Mesenchymal stem cell (in vitro differentiated cells and primary cell): ENCODE measurements around the gene IFFO2.

Experiments used
- DNase-seq: peaks from one replicate; pipeline ENCODE4 v3.0.0-alpha.2; 2013
- H2AFZ ChIP-seq: one replicate; pipeline ENCODE4 v1.6.1; 2013; ENCODE audit warnings: low read depth, mild to moderate bottlenecking, control low read depth, inconsistent platforms, low read length, moderate library complexity
- H2AK5ac ChIP-seq: 2 replicates; pipeline ENCODE4 v1.6.1; 2013; ENCODE audit warnings: low read length, moderate library complexity, mild to moderate bottlenecking, inconsistent platforms; ENCODE audit not compliant: severe bottlenecking
- H2BK120ac ChIP-seq: one replicate; pipeline ENCODE4 v1.6.1; 2013; ENCODE audit warnings: low read depth, mild to moderate bottlenecking, inconsistent platforms, low read length, moderate library complexity
- H2BK12ac ChIP-seq, 2 experiments: one replicate each; pipeline ENCODE4 v1.6.1; 2013; ENCODE audit warnings: inconsistent platforms in 2 of 2, low read length in 2 of 2, mild to moderate bottlenecking in 2 of 2, moderate library complexity in 2 of 2, control low read depth in 1 of 2
- H2BK15ac ChIP-seq: one replicate; pipeline ENCODE4 v1.6.1; 2013; ENCODE audit warnings: mild to moderate bottlenecking, low read depth, inconsistent platforms; ENCODE audit not compliant: poor library complexity, severe bottlenecking
- H2BK5ac ChIP-seq: 2 replicates; pipeline ENCODE4 v1.6.1; 2013; ENCODE audit warnings: low read depth, mild to moderate bottlenecking, low read length, control low read depth, inconsistent platforms; ENCODE audit not compliant: poor library complexity, severe bottlenecking
- H3K14ac ChIP-seq, 2 experiments: one replicate each; pipeline ENCODE4 v1.6.1; 2013; ENCODE audit warnings: inconsistent platforms in 2 of 2, low read length in 2 of 2, control low read depth in 1 of 2, mild to moderate bottlenecking in 1 of 2, moderate library complexity in 1 of 2
- H3K18ac ChIP-seq, 2 experiments: one replicate each; pipeline ENCODE4 v1.6.1; 2013; ENCODE audit warnings: inconsistent platforms in 2 of 2, low read length in 2 of 2, control low read depth in 1 of 2, low read depth in 1 of 2, mild to moderate bottlenecking in 1 of 2
- H3K23ac ChIP-seq, 2 experiments: one replicate each; pipeline ENCODE4 v1.6.1; 2013; ENCODE audit warnings: inconsistent platforms in 2 of 2, low read length in 2 of 2, mild to moderate bottlenecking in 2 of 2, moderate library complexity in 2 of 2, control low read depth in 1 of 2
- H3K27ac ChIP-seq: 2 replicates; pipeline ENCODE4 v1.5.1; 2013; ENCODE audit warnings: mild to moderate bottlenecking, moderate library complexity, low read length, control low read depth, inconsistent platforms; ENCODE audit not compliant: poor library complexity, severe bottlenecking
- H3K27me3 ChIP-seq, 2 experiments: 2 replicates each; pipeline versions ENCODE4 v1.6.1 to v1.7.0; 2013; ENCODE audit warnings: low read length in 2 of 2, mild to moderate bottlenecking in 2 of 2, moderate library complexity in 2 of 2, control low read depth in 1 of 2, inconsistent platforms in 1 of 2; ENCODE audit not compliant: control insufficient read depth in 1 of 2, insufficient read depth in 1 of 2
- H3K36me3 ChIP-seq, 2 experiments: 2 replicates each; pipeline versions ENCODE4 v1.6.1 to v1.7.0; 2013; ENCODE audit warnings: low read length in 2 of 2, control low read depth in 1 of 2, inconsistent platforms in 1 of 2, low read depth in 1 of 2, mild to moderate bottlenecking in 1 of 2; ENCODE audit not compliant: insufficient read depth in 2 of 2, control insufficient read depth in 1 of 2
- H3K4ac ChIP-seq, 2 experiments: one replicate each; pipeline ENCODE4 v1.6.1; 2013; ENCODE audit warnings: inconsistent platforms in 2 of 2, low read length in 2 of 2, mild to moderate bottlenecking in 2 of 2, moderate library complexity in 2 of 2, control low read depth in 1 of 2, low read depth in 1 of 2
- H3K4me1 ChIP-seq: 2 replicates; pipeline ENCODE4 v1.6.1; 2013; ENCODE audit warnings: low read depth, low read length, control low read depth; ENCODE audit not compliant: control insufficient read depth, insufficient read depth
- H3K4me2 ChIP-seq: 2 replicates; pipeline ENCODE4 v1.6.1; 2013; ENCODE audit warnings: low read length, mild to moderate bottlenecking, inconsistent platforms; ENCODE audit not compliant: poor library complexity, severe bottlenecking
- H3K4me3 ChIP-seq, 2 experiments: 2 replicates each; pipeline versions ENCODE4 v1.5.1 to v1.7.0; 2013; ENCODE audit warnings: low read length in 2 of 2, mild to moderate bottlenecking in 2 of 2, control low read depth in 1 of 2, low read depth in 1 of 2; ENCODE audit not compliant: insufficient read depth in 1 of 2
- H3K79me1 ChIP-seq: replicated peaks from 2 replicates; pipeline ENCODE4 v1.6.1; 2013; ENCODE audit warnings: mild to moderate bottlenecking, control low read depth, low read length, inconsistent platforms; ENCODE audit not compliant: poor library complexity, severe bottlenecking
- H3K9ac ChIP-seq: 2 replicates; pipeline ENCODE4 v1.7.0; 2013; ENCODE audit warnings: mild to moderate bottlenecking, low read length, moderate library complexity
- H3K9me3 ChIP-seq: 2 replicates; pipeline ENCODE4 v1.7.0; 2013; ENCODE audit warnings: mild to moderate bottlenecking, low read length; ENCODE audit not compliant: control insufficient read depth
- H4K8ac ChIP-seq: one replicate; pipeline ENCODE4 v1.6.1; 2013; ENCODE audit warnings: inconsistent platforms, mild to moderate bottlenecking, low read length, moderate library complexity
- H4K91ac ChIP-seq: one replicate; pipeline ENCODE4 v1.6.1; 2013; ENCODE audit warnings: mild to moderate bottlenecking, low read length, inconsistent platforms
- WGBS: methylation state at CpG from one replicate; pipeline ENCODE4 v1.1.7; 2013; ENCODE audit warnings: mixed read lengths; 5-methylcytosine and 5-hydroxymethylcytosine counted together

IFFO2 gene

GRCh38 chr1:18977428-18977827 lies 21.0 kb upstream of the IFFO2 start:
- H4K91ac ChIP-seq: no peak overlapping the region
- H3K4me2 ChIP-seq: no peak overlapping the region
- no peaks in the 10 kb centered on the region for H3K36me3 ChIP-seq
- H3K4ac ChIP-seq: no peak overlapping the region
- no peak overlapping the region for H3K23ac ChIP-seq
- H4K8ac ChIP-seq: no peak overlapping the region
- H2BK5ac ChIP-seq: no peak overlapping the region
- 74% methylated on average over 6 of the region's 7 CpGs for WGBS
- H2AFZ ChIP-seq: no peak overlapping the region
- no peak overlapping the region for H2BK12ac ChIP-seq
- H3K14ac ChIP-seq: no peak overlapping the region
- no peak overlapping the region for H3K18ac ChIP-seq
- peaks cover 3% of the 10 kb centered on the region for H3K4me1 ChIP-seq
- DNase-seq: no peak
- H3K27ac ChIP-seq: no peak overlapping the region
- no peak overlapping the region for H3K4me3 ChIP-seq
- H3K79me1 ChIP-seq: no peaks in the 10 kb centered on the region
- no peak overlapping the region for H2AK5ac ChIP-seq
- peaks cover 19% of the 10 kb centered on the region for H3K9me3 ChIP-seq
- no peak overlapping the region for H3K9ac ChIP-seq
- H2BK120ac ChIP-seq: no peak overlapping the region
- H2BK15ac ChIP-seq: no peak overlapping the region
- H3K27me3 ChIP-seq: peaks cover 0 to 11% of the 10 kb centered on the region in 2 experiments

GRCh38 chr1:18976096-18976495 lies 19.6 kb upstream of the IFFO2 start:
- H3K4ac ChIP-seq: no peak overlapping the region
- 87% methylated on average over 7 of the region's 8 CpGs for WGBS
- no peak overlapping the region for H3K27ac ChIP-seq
- no peak for DNase-seq
- H4K91ac ChIP-seq: no peak overlapping the region
- no peak overlapping the region for H4K8ac ChIP-seq
- no peaks in the 10 kb centered on the region for H3K79me1 ChIP-seq
- no peaks in the 10 kb centered on the region for H3K36me3 ChIP-seq
- H3K9me3 ChIP-seq: peaks cover 9% of the 10 kb centered on the region
- peaks cover 3% of the 10 kb centered on the region for H3K4me1 ChIP-seq
- H3K27me3 ChIP-seq: peaks cover 0 to 6% of the 10 kb centered on the region in 2 experiments
- no peak overlapping the region for H2BK120ac ChIP-seq
- no peak overlapping the region for H2BK12ac ChIP-seq
- H3K4me2 ChIP-seq: no peak overlapping the region
- H3K9ac ChIP-seq: no peak overlapping the region
- H2AFZ ChIP-seq: no peak overlapping the region
- H3K23ac ChIP-seq: no peak overlapping the region
- H3K4me3 ChIP-seq: no peak overlapping the region
- no peak overlapping the region for H3K14ac ChIP-seq
- no peak overlapping the region for H2BK15ac ChIP-seq
- H2AK5ac ChIP-seq: no peak overlapping the region
- H2BK5ac ChIP-seq: no peak overlapping the region
- H3K18ac ChIP-seq: no peak overlapping the region

GRCh38 chr1:18974606-18975005 lies 18.1 kb upstream of the IFFO2 start:
- H2BK5ac ChIP-seq: no peak overlapping the region
- no peak overlapping the region for H3K4me3 ChIP-seq
- no peak overlapping the region for H2BK120ac ChIP-seq
- no peak overlapping the region for H3K9ac ChIP-seq
- no peak overlapping the region for H3K23ac ChIP-seq
- peaks cover under 1% of the 10 kb centered on the region for H3K9me3 ChIP-seq
- DNase-seq: no peak
- no peak overlapping the region for H3K18ac ChIP-seq
- H3K4ac ChIP-seq: no peak overlapping the region
- H4K8ac ChIP-seq: no peak overlapping the region
- no peak overlapping the region for H3K14ac ChIP-seq
- H2BK12ac ChIP-seq: no peak overlapping the region
- no peaks in the 10 kb centered on the region for H3K27me3 ChIP-seq
- no peak overlapping the region for H3K27ac ChIP-seq
- no peak overlapping the region for H3K4me2 ChIP-seq
- WGBS: 85% methylated on average over 7 of the region's 7 CpGs
- H4K91ac ChIP-seq: no peak overlapping the region
- no peak overlapping the region for H2BK15ac ChIP-seq
- H3K79me1 ChIP-seq: no peaks in the 10 kb centered on the region
- no peaks in the 10 kb centered on the region for H3K36me3 ChIP-seq
- H2AFZ ChIP-seq: no peak overlapping the region
- peaks cover 3% of the 10 kb centered on the region for H3K4me1 ChIP-seq
- no peak overlapping the region for H2AK5ac ChIP-seq

- 93% methylated on average over 8 of the region's 8 CpGs for WGBS
- no peak overlapping the region for H3K23ac ChIP-seq
- H2BK15ac ChIP-seq: no peak overlapping the region
- no peak overlapping the region for H2BK120ac ChIP-seq
- no peak overlapping the region for H2BK12ac ChIP-seq
- H2AK5ac ChIP-seq: no peak overlapping the region
- no peak overlapping the region for H3K4me2 ChIP-seq
- DNase-seq: no peak
- H4K91ac ChIP-seq: no peak overlapping the region
- H3K4me3 ChIP-seq: no peak overlapping the region
- H3K27ac ChIP-seq: no peak overlapping the region
- H3K79me1 ChIP-seq: no peaks in the 10 kb centered on the region
- H2BK5ac ChIP-seq: no peak overlapping the region
- no peaks in the 10 kb centered on the region for H3K9me3 ChIP-seq
- no peaks in the 10 kb centered on the region for H3K27me3 ChIP-seq
- H3K18ac ChIP-seq: no peak overlapping the region
- no peaks in the 10 kb centered on the region for H3K36me3 ChIP-seq
- no peak overlapping the region for H4K8ac ChIP-seq
- H3K4me1 ChIP-seq: peaks cover 3% of the 10 kb centered on the region
- no peak overlapping the region for H3K14ac ChIP-seq
- no peak overlapping the region for H2AFZ ChIP-seq
- no peak overlapping the region for H3K4ac ChIP-seq
- H3K9ac ChIP-seq: no peak overlapping the region
Measured at GRCh38 chr1:18974005-18974404, 17.5 kb upstream of the IFFO2 start.
